HCT116 (cell line): ENCODE data around the gene FMOD. TPM values are rescaled to one million over a fixed set of nuclear protein-coding genes. Genes with fewer than 3 reads are reported as not detected.

Experiments
- ATAC-seq: fragments of 200-7000 bp; cut with Tn5 transposase; 2 replicates; pipeline ENCODE4 v1.9.1; 2020; ENCODE audit warnings: mild to moderate bottlenecking, moderate library complexity
- BruUV-seq: library from RNA; stranded (reverse); fragments of 400-500 nt; replicated peaks from 2 replicates; lab custom pipeline; 2021; lab: Mats Ljungman, UMichigan
- CTCF ChIA-PET: fragments of 300-600 bp; sonication (Branson Sonifier 250); formaldehyde crosslinking; loops from one replicate; lab custom pipeline; 2021; ENCODE audit warnings: antibody characterized with exemption; lab: Charles Lee
- POLR2A ChIA-PET: fragments of 300-600, 350-600 bp; sonication (Branson Sonifier 250); formaldehyde crosslinking; loops from one replicate; lab custom pipeline; 2021; ENCODE audit warnings: antibody characterized with exemption; lab: Charles Lee
- RAD21 ChIA-PET, 2 experiments: fragments of 300-600 bp; sonication (Branson Sonifier 250); formaldehyde crosslinking; loops; one replicate each; lab custom pipeline; 2023; ENCODE audit warnings: low total read pairs in 2 of 2; ENCODE audit not compliant: uncharacterized antibody in 2 of 2, unreplicated experiment in 2 of 2, low non-redundant PET in 1 of 2; lab: Charles Lee
- DNase-seq: peaks from one replicate; pipeline ENCODE4 v3.0.0-alpha.2; 2010; ENCODE audit warnings: low read depth, low spot score
- H2AFZ ChIP-seq: fragments of 200-600 bp; shearing (Covaris generic), sonication (generic); 2 replicates; pipeline ENCODE4 v1.6.1; 2017; ENCODE audit warnings: low read depth, mixed run types, mixed read lengths, antibody characterized with exemption, low read length; ENCODE audit not compliant: poor library complexity, severe bottlenecking
- H3K27ac ChIP-seq: 2 replicates; pipeline ENCODE4 v1.5.1; 2012; ENCODE audit warnings: low read depth, low read length
- H3K27me3 ChIP-seq: fragments of 200-600 bp; sonication (generic); 2 replicates; pipeline ENCODE4 v1.6.1; 2016; ENCODE audit warnings: mixed run types, low read length, mixed read lengths; ENCODE audit not compliant: insufficient read depth
- H3K36me3 ChIP-seq, 2 experiments: fragments of 200-500 bp in 1 of 2; fragments of 200-600 bp in 1 of 2; sonication (Bioruptor generic) in 1 of 2; sonication (generic) in 1 of 2; 2 replicates each; pipeline versions ENCODE4 v1.5.1 to v1.6.1; 2014 to 2016; ENCODE audit warnings: low read length in 2 of 2, inconsistent platforms in 1 of 2, mixed read lengths in 1 of 2, mixed run types in 1 of 2; ENCODE audit not compliant: insufficient read depth in 2 of 2, control insufficient read depth in 1 of 2
- H3K4me1 ChIP-seq, 2 experiments: fragments of 200-600 bp in 1 of 2; sonication (generic) in 1 of 2; 2 replicates each; pipeline versions ENCODE4 v1.5.1 to v1.6.1; 2012 to 2017; ENCODE audit warnings: low read length in 2 of 2, inconsistent platforms in 1 of 2, mild to moderate bottlenecking in 1 of 2, mixed read lengths in 1 of 2, mixed run types in 1 of 2, moderate library complexity in 1 of 2; ENCODE audit not compliant: insufficient read depth in 2 of 2, control insufficient read depth in 1 of 2
- H3K4me2 ChIP-seq: fragments of 200-600 bp; sonication (generic); 2 replicates; pipeline ENCODE4 v1.6.1; 2017; ENCODE audit warnings: mixed run types, low read length, mixed read lengths
- H3K4me3 ChIP-seq, 2 experiments: fragments of 200-600 bp in 1 of 2; sonication (generic) in 1 of 2; replicated peaks in 1 of 2; 2 replicates each; pipeline ENCODE4 v1.5.1; 2011 to 2016; ENCODE audit warnings: low read length in 2 of 2, control low read depth in 1 of 2, low read depth in 1 of 2, mild to moderate bottlenecking in 1 of 2, mixed read lengths in 1 of 2, mixed run types in 1 of 2
- H3K79me2 ChIP-seq: fragments of 200-600 bp; sonication (generic); 2 replicates; pipeline ENCODE4 v1.6.1; 2017; ENCODE audit warnings: mild to moderate bottlenecking, mixed run types, low read length, moderate library complexity, mixed read lengths; ENCODE audit not compliant: insufficient read depth
- H3K9ac ChIP-seq: fragments of 200-600 bp; sonication (generic); 2 replicates; pipeline ENCODE4 v1.6.1; 2016; ENCODE audit warnings: low read length, mixed read lengths
- H3K9me2 ChIP-seq: fragments of 200-600 bp; sonication (generic), shearing (Covaris generic); 2 replicates; pipeline ENCODE4 v1.6.1; 2017; ENCODE audit warnings: mixed run types, mild to moderate bottlenecking, moderate library complexity; ENCODE audit not compliant: insufficient read depth
- H3K9me3 ChIP-seq, 2 experiments: fragments of 200-500 bp in 1 of 2; fragments of 200-600 bp in 1 of 2; sonication (Bioruptor generic) in 1 of 2; sonication (generic) in 1 of 2; 2 replicates each; pipeline ENCODE4 v1.6.1; 2014 to 2017; ENCODE audit warnings: low read length in 2 of 2, mixed read lengths in 2 of 2, inconsistent platforms in 1 of 2, low read depth in 1 of 2, mild to moderate bottlenecking in 1 of 2, mixed run types in 1 of 2, moderate library complexity in 1 of 2; ENCODE audit not compliant: control insufficient read depth in 1 of 2, insufficient read depth in 1 of 2
- H4K20me1 ChIP-seq: fragments of 200-600 bp; sonication (generic), shearing (Covaris generic); 2 replicates; pipeline ENCODE4 v1.6.1; 2017; ENCODE audit warnings: mixed run types, mild to moderate bottlenecking, moderate library complexity; ENCODE audit not compliant: insufficient read depth
- EGR1 ChIP-seq: IDR thresholded peaks from 2 replicates; pipeline ENCODE4 v1.6.1; 2012; ENCODE audit warnings: low read depth
- ELF1 ChIP-seq: IDR thresholded peaks from 2 replicates; pipeline ENCODE4 v1.6.1; 2012; ENCODE audit warnings: low read depth, borderline replicate concordance
- EZH2phosphoT487 ChIP-seq: fragments of 200-600 bp; IDR thresholded peaks from 2 replicates; pipeline ENCODE4 v1.6.1; 2018; ENCODE audit warnings: antibody characterized with exemption, borderline replicate concordance
- FOSL1 ChIP-seq: IDR thresholded peaks from 2 replicates; pipeline ENCODE4 v1.6.1; 2012; ENCODE audit warnings: low read depth
- POLR2AphosphoS5 ChIP-seq: IDR thresholded peaks from 2 replicates; pipeline ENCODE4 v1.6.1; 2011; ENCODE audit warnings: mild to moderate bottlenecking, low read depth, low read length, moderate library complexity
- SRF ChIP-seq: IDR thresholded peaks from 2 replicates; pipeline ENCODE4 v1.6.1; 2012; ENCODE audit warnings: low read depth
- TCF7L2 ChIP-seq: IDR thresholded peaks from 2 replicates; pipeline ENCODE4 v1.7.0; 2011; ENCODE audit warnings: borderline replicate concordance, inconsistent platforms; ENCODE audit not compliant: insufficient read depth, insufficient read length; ENCODE audit errors: extremely low read depth
- intact Hi-C: fragments of 100-400 bp; cut with micrococcal nuclease; formaldehyde crosslinking; loops from 2 replicates; pipeline ENCODE4 v1.10.0; 2022
- total RNA-seq: library from RNA; stranded (reverse); gene quantifications from one replicate; pipeline ENCODE4 v1.2.1, GENCODE V29; 2021; ENCODE audit not compliant: unreplicated experiment
- TF ChIP-seq, protein P1 (sequence below): IDR thresholded peaks from 2 replicates; pipeline ENCODE4 v1.6.1; 2011; ENCODE audit warnings: mild to moderate bottlenecking, low read length, moderate library complexity; ENCODE audit not compliant: insufficient replicate concordance; ENCODE audit errors: extremely low read depth
- TF ChIP-seq, protein P2 (sequence below), 3 experiments: fragments of 200-600 bp in 1 of 3; sonication (generic) in 1 of 3; IDR thresholded peaks in 2 of 3; conservative IDR thresholded peaks in 1 of 3; 2 replicates each; pipeline ENCODE4 v1.5.1; 2012 to 2017; ENCODE audit warnings: low read depth in 2 of 3, low read length in 2 of 3, antibody characterized with exemption in 1 of 3, borderline replicate concordance in 1 of 3, control low read depth in 1 of 3, mild to moderate bottlenecking in 1 of 3, mixed read lengths in 1 of 3, mixed run types in 1 of 3, moderate library complexity in 1 of 3; ENCODE audit not compliant: insufficient read depth in 1 of 3
- TF ChIP-seq, protein P3 (sequence below): IDR thresholded peaks from 2 replicates; pipeline ENCODE4 v1.6.1; 2012; ENCODE audit warnings: low read depth
- TF ChIP-seq, protein P4 (sequence below): IDR thresholded peaks from 2 replicates; pipeline ENCODE4 v1.6.1; 2012

FMOD gene
- total RNA-seq, 1 experiment from 2014 or later = not detected

DNA sequence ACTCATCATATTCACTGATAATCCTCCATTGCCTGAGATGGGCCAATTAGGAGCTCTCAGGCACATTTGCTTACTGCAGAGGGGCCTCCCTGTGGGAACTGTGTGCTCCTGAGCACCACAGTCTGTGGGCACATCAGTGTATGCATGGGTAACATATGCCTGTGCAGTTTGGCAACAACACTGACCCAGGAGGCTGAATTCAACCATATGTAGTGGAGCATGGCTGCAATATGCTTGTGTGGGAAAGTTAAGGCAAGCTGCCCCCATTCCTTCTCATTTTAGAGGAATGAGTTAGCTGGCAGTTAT lies 11.8 kb upstream of the FMOD start:
- H2AFZ ChIP-seq = no peak overlapping the region
- H3K27me3 ChIP-seq = peaks cover 78% of the 10 kb centered on the region
- H3K4me2 ChIP-seq = no peak overlapping the region
- ChIA-PET POLR2A (no interaction called here), RAD21 (no interaction called here), CTCF (no interaction called here)
- no peak overlapping the region for H3K9ac ChIP-seq
- intact Hi-C loops = no loop called here
- no peaks in the 10 kb centered on the region for H3K9me2 ChIP-seq
- TF ChIP-seq ELF1 (no peak), FOSL1 (no peak), SRF (no peak), TCF7L2 (no peak)
- TF ChIP-seq, protein P1, sequence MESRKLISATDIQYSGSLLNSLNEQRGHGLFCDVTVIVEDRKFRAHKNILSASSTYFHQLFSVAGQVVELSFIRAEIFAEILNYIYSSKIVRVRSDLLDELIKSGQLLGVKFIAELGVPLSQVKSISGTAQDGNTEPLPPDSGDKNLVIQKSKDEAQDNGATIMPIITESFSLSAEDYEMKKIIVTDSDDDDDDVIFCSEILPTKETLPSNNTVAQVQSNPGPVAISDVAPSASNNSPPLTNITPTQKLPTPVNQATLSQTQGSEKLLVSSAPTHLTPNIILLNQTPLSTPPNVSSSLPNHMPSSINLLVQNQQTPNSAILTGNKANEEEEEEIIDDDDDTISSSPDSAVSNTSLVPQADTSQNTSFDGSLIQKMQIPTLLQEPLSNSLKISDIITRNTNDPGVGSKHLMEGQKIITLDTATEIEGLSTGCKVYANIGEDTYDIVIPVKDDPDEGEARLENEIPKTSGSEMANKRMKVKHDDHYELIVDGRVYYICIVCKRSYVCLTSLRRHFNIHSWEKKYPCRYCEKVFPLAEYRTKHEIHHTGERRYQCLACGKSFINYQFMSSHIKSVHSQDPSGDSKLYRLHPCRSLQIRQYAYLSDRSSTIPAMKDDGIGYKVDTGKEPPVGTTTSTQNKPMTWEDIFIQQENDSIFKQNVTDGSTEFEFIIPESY = no peak
- no peaks in the 10 kb centered on the region for H3K4me1 ChIP-seq
- no peaks in the 10 kb centered on the region for H3K79me2 ChIP-seq
- H4K20me1 ChIP-seq = no peaks in the 10 kb centered on the region
- no peak overlapping the region for H3K27ac ChIP-seq
- DNase-seq (no peak), ATAC-seq (no peak)
- no peaks in the 10 kb centered on the region for H3K9me3 ChIP-seq
- no TSS peak for BruUV-seq
- H3K4me3 ChIP-seq = no peak overlapping the region
- no peaks in the 10 kb centered on the region for H3K36me3 ChIP-seq

DNA sequence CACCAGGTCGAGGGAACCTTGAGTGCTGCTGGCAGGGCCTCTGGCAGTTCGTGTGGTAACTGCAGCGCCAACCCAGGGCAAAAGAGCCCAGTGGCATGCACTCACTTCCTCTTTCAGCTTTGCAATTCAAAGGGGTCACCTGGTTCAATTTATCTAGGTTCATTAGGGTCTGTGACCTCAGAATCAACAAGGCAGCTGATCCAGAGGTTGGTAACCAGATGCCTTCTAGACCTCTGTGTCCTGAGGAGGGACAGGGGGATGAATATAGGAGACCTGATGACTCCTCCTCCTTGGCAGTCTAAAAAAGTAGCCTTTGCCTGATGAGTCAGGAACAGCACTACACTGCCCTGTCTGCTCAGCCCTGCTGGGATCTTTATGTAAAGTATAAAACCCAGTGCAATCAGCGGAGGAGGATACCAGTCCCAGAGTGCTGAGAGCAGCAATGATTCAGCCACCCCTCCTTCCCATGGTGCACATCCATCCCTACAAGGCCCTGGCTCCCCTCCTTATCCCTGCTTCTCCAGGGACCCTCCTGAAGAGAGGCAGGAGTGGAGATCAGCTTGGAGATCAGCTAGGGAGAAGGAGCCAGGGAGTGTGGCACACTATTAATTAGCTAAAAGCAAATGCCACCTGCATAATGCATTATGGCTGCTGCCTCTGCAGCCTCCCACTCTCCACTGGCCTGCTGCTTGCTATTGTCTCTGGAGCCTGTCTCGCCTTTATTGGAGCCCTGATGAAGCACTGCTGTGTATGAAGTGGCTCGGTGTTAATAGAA lies 11.2 kb upstream of the FMOD start:
- Histone ChIP-seq H3K27me3 (peaks cover 73% of the 10 kb centered on the region), H3K79me2 (no peaks in the 10 kb centered on the region), H3K4me2 (no peak overlapping the region), H3K9me2 (no peaks in the 10 kb centered on the region), H3K9me3 (no peaks in the 10 kb centered on the region), H3K27ac (no peak overlapping the region), H3K4me1 (no peaks in the 10 kb centered on the region), H3K36me3 (no peaks in the 10 kb centered on the region), H3K4me3 (no peak overlapping the region), H2AFZ (no peak overlapping the region), H3K9ac (no peak overlapping the region), H4K20me1 (no peaks in the 10 kb centered on the region)
- no peak for DNase-seq
- CTCF ChIA-PET = no interaction called here
- RAD21 ChIA-PET = no interaction called here
- BruUV-seq = no TSS peak
- POLR2A ChIA-PET = no interaction called here
- no peak for ATAC-seq
- intact Hi-C loops = no loop called here
- no peak for TF ChIP-seq SRF
- TF ChIP-seq POLR2AphosphoS5 = no peak
- TF ChIP-seq, protein P2, sequence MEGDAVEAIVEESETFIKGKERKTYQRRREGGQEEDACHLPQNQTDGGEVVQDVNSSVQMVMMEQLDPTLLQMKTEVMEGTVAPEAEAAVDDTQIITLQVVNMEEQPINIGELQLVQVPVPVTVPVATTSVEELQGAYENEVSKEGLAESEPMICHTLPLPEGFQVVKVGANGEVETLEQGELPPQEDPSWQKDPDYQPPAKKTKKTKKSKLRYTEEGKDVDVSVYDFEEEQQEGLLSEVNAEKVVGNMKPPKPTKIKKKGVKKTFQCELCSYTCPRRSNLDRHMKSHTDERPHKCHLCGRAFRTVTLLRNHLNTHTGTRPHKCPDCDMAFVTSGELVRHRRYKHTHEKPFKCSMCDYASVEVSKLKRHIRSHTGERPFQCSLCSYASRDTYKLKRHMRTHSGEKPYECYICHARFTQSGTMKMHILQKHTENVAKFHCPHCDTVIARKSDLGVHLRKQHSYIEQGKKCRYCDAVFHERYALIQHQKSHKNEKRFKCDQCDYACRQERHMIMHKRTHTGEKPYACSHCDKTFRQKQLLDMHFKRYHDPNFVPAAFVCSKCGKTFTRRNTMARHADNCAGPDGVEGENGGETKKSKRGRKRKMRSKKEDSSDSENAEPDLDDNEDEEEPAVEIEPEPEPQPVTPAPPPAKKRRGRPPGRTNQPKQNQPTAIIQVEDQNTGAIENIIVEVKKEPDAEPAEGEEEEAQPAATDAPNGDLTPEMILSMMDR (IDR thresholded peaks at IDR 0.05 in 2 of 3, conservative IDR thresholded peaks at IDR 0.05 in 1 of 3; ENCODE audit: borderline replicate concordance in 1 of 3, insufficient read depth in 1 of 3, low read depth in 2 of 3, low read length in 2 of 3) = no peak
- TF ChIP-seq, protein P3, sequence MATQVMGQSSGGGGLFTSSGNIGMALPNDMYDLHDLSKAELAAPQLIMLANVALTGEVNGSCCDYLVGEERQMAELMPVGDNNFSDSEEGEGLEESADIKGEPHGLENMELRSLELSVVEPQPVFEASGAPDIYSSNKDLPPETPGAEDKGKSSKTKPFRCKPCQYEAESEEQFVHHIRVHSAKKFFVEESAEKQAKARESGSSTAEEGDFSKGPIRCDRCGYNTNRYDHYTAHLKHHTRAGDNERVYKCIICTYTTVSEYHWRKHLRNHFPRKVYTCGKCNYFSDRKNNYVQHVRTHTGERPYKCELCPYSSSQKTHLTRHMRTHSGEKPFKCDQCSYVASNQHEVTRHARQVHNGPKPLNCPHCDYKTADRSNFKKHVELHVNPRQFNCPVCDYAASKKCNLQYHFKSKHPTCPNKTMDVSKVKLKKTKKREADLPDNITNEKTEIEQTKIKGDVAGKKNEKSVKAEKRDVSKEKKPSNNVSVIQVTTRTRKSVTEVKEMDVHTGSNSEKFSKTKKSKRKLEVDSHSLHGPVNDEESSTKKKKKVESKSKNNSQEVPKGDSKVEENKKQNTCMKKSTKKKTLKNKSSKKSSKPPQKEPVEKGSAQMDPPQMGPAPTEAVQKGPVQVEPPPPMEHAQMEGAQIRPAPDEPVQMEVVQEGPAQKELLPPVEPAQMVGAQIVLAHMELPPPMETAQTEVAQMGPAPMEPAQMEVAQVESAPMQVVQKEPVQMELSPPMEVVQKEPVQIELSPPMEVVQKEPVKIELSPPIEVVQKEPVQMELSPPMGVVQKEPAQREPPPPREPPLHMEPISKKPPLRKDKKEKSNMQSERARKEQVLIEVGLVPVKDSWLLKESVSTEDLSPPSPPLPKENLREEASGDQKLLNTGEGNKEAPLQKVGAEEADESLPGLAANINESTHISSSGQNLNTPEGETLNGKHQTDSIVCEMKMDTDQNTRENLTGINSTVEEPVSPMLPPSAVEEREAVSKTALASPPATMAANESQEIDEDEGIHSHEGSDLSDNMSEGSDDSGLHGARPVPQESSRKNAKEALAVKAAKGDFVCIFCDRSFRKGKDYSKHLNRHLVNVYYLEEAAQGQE = no peak
- no peak for TF ChIP-seq EGR1
- TF ChIP-seq, protein P4, sequence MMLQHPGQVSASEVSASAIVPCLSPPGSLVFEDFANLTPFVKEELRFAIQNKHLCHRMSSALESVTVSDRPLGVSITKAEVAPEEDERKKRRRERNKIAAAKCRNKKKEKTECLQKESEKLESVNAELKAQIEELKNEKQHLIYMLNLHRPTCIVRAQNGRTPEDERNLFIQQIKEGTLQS = no peak
- no peak for TF ChIP-seq EZH2phosphoT487
